ENCODE results near the gene MINDY4. TPM values are rescaled to one million over a fixed set of nuclear protein-coding genes. Genes with fewer than 3 reads are reported as not detected.

Gene MINDY4
- total RNA-seq, 2 experiments from 2014 or later = 0.36 to 0.60 TPM

DNA sequence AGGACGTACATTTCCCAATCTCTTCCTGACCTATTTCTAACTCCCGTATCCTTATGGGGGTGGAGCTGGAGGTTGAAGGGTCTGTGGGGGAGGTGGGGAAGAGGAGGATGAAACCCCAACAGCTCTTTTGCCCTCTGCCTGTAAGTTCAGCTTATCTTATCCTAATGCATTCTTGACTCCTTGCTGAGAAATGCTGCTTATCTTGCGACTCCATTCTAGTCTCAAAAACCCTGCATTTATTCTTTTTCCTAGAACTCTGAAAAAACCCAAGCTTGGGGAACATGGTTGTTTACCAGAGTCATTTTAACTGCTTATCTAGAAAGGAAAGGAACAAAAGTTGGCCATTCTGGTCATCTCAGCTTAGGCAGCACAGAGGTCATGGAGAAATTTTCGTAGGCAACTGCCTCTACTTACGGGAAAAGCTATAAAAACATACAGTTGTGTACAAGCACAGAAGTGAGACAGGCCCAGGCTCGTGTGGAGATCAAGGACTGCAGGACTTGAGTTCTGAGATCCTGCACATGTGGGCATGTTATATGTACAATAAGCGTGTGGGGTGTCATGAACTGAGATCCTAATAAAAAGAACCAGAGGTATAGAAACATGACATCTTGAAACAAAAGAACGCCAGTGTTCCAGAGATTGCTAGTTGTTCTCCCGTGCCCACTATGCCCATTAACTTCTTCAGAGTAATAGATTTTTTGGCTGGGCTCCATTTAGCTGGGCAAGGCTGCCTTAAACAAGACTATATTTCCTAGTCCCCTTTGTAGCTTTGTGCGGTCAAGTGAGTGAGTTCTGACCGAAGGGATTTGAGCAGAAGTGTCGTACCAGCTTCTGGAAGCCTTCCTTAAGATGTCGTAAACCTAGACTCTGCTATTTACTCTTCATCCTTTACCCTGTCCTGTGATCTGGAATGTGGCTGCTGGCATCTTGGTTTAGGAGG, 9.7 kb upstream of the MINDY4 start:
- POLR2A ChIA-PET = no interaction called here
- Histone ChIP-seq H3K4me3 (ENCODE audit: low read length) (no peak overlapping the region), H3K4me1 (ENCODE audit: insufficient read depth, low read length) (no peaks in the 10 kb centered on the region), H3K27ac (ENCODE audit: low read depth in 1 of 2, low read length in 2 of 2) (no peak overlapping the region), H3K36me3 (ENCODE audit: insufficient read depth, low read length) (no peaks in the 10 kb centered on the region), H3K27me3 (ENCODE audit: control insufficient read depth in 1 of 2, insufficient read depth in 2 of 2, low read length in 2 of 2) (peaks cover 0 to 4% of the 10 kb centered on the region in 2 experiments), H3K9me3 (ENCODE audit: control insufficient read depth in 1 of 2, insufficient read depth in 1 of 2, low read length in 2 of 2) (no peaks in the 10 kb centered on the region)
- no peak overlapping the region for H3K4me3 Mint-ChIP-seq
- CTCF ChIA-PET = no interaction called here
- TF ChIP-seq, protein P1, sequence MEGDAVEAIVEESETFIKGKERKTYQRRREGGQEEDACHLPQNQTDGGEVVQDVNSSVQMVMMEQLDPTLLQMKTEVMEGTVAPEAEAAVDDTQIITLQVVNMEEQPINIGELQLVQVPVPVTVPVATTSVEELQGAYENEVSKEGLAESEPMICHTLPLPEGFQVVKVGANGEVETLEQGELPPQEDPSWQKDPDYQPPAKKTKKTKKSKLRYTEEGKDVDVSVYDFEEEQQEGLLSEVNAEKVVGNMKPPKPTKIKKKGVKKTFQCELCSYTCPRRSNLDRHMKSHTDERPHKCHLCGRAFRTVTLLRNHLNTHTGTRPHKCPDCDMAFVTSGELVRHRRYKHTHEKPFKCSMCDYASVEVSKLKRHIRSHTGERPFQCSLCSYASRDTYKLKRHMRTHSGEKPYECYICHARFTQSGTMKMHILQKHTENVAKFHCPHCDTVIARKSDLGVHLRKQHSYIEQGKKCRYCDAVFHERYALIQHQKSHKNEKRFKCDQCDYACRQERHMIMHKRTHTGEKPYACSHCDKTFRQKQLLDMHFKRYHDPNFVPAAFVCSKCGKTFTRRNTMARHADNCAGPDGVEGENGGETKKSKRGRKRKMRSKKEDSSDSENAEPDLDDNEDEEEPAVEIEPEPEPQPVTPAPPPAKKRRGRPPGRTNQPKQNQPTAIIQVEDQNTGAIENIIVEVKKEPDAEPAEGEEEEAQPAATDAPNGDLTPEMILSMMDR (IDR thresholded peaks at IDR 0.05) = no peak
- ATAC-seq (ENCODE audit: poor library complexity) = no peak
- no peaks in the 10 kb centered on the region for H3K4me1 Mint-ChIP-seq (ENCODE audit: low read depth)
- H3K9me3 Mint-ChIP-seq = no peaks in the 10 kb centered on the region
- intact Hi-C loops (cut with DNase I, micrococcal nuclease) = no loop called here
- H3K36me3 Mint-ChIP-seq (ENCODE audit: low read depth) = no peaks in the 10 kb centered on the region
- no peak for DNase-seq
- H3K27ac Mint-ChIP-seq = no peak overlapping the region
- H3K27me3 Mint-ChIP-seq = peaks cover 15% of the 10 kb centered on the region

GRCh38 chr7:30764030-30764975, 6.9 kb upstream of the MINDY4 start:
- H3K27me3 ChIP-seq (ENCODE audit: control insufficient read depth in 1 of 2, insufficient read depth in 2 of 2, low read length in 2 of 2) = peaks cover 0 to 4% of the 10 kb centered on the region in 2 experiments
- no peak overlapping the region for H3K27ac Mint-ChIP-seq
- ChIA-PET CTCF (interaction anchor here (1.1 kb wide), 1 partner anchor 24 kb away, joined by 3 read pairs; no protein-coding TSS in a partner anchor), POLR2A (no interaction called here)
- H3K36me3 Mint-ChIP-seq (ENCODE audit: low read depth) = no peaks in the 10 kb centered on the region
- peaks cover 15% of the 10 kb centered on the region for H3K27me3 Mint-ChIP-seq
- no peaks in the 10 kb centered on the region for H3K9me3 ChIP-seq (ENCODE audit: control insufficient read depth in 1 of 2, insufficient read depth in 1 of 2, low read length in 2 of 2)
- no peak overlapping the region for H3K4me3 Mint-ChIP-seq
- H3K27ac ChIP-seq (ENCODE audit: low read depth in 1 of 2, low read length in 2 of 2) = no peak overlapping the region
- H3K9me3 Mint-ChIP-seq = no peaks in the 10 kb centered on the region
- TF ChIP-seq, protein P1 (IDR thresholded peaks at IDR 0.05) = no peak
- H3K4me3 ChIP-seq (ENCODE audit: low read length) = no peak overlapping the region
- H3K36me3 ChIP-seq (ENCODE audit: insufficient read depth, low read length) = no peaks in the 10 kb centered on the region
- H3K4me1 ChIP-seq (ENCODE audit: insufficient read depth, low read length) = no peaks in the 10 kb centered on the region
- H3K4me1 Mint-ChIP-seq (ENCODE audit: low read depth) = no peaks in the 10 kb centered on the region
- intact Hi-C loops (cut with DNase I, micrococcal nuclease) = no loop called here
- ATAC-seq (ENCODE audit: poor library complexity) = no peak
- no peak for DNase-seq

GRCh38 chr7:30765408-30765807, 5.8 kb upstream of the MINDY4 start:
- no peak overlapping the region for H3K4me3 Mint-ChIP-seq
- H3K27me3 Mint-ChIP-seq = peaks cover 3% of the 10 kb centered on the region
- Histone ChIP-seq H3K9me3 (ENCODE audit: control insufficient read depth in 1 of 2, insufficient read depth in 1 of 2, low read length in 2 of 2) (no peaks in the 10 kb centered on the region), H3K36me3 (ENCODE audit: insufficient read depth, low read length) (no peaks in the 10 kb centered on the region), H3K27ac (ENCODE audit: low read depth in 1 of 2, low read length in 2 of 2) (no peak overlapping the region), H3K4me1 (ENCODE audit: insufficient read depth, low read length) (no peaks in the 10 kb centered on the region), H3K27me3 (ENCODE audit: control insufficient read depth in 1 of 2, insufficient read depth in 2 of 2, low read length in 2 of 2) (no peaks in the 10 kb centered on the region), H3K4me3 (ENCODE audit: low read length) (no peak overlapping the region)
- DNase-seq (no peak), ATAC-seq (ENCODE audit: poor library complexity) (no peak)
- H3K9me3 Mint-ChIP-seq = no peaks in the 10 kb centered on the region
- intact Hi-C loops (cut with DNase I, micrococcal nuclease) = no loop called here
- no peak overlapping the region for H3K27ac Mint-ChIP-seq
- H3K36me3 Mint-ChIP-seq (ENCODE audit: low read depth) = no peaks in the 10 kb centered on the region
- ChIA-PET CTCF (no interaction called here), POLR2A (no interaction called here)
- H3K4me1 Mint-ChIP-seq (ENCODE audit: low read depth) = peaks cover 2% of the 10 kb centered on the region
- TF ChIP-seq, protein P1 (IDR thresholded peaks at IDR 0.05) = no peak

Data from CD4-positive, alpha-beta T cell (primary cell).